ENCODE measurements around the gene IL20.

The IL20 gene

GRCh38 chr1:206829282-206829681 is 36.1 kb upstream of the IL20 start:
- H3K9me3 ChIP-seq (replicated peaks in 1 of 2; ENCODE audit: control insufficient read depth in 2 of 2, insufficient read depth in 1 of 2, low read depth in 1 of 2, low read length in 2 of 2): no peaks in the 10 kb centered on the region
- peaks cover 2 to 5% of the 10 kb centered on the region in 2 donors for H3K4me1 ChIP-seq (ENCODE audit: control insufficient read depth in 2 of 2, insufficient read depth in 1 of 2, low read depth in 1 of 2, low read length in 2 of 2)
- no peak overlapping the region for H2BK5ac ChIP-seq (ENCODE audit: low read length)
- no peak overlapping the region for H3K18ac ChIP-seq (ENCODE audit: low read length)
- H2AFZ ChIP-seq (ENCODE audit: low read length): no peak overlapping the region
- H4K91ac ChIP-seq (ENCODE audit: low read depth, low read length, poor library complexity): no peak overlapping the region
- H3K27ac ChIP-seq (replicated peaks; ENCODE audit: low read length): no peak overlapping the region
- no peak overlapping the region for H3K23ac ChIP-seq (ENCODE audit: low read depth, low read length, poor library complexity)
- no CpG with 5 or more reads among the region's 6 CpGs for WGBS, 2 donors (ENCODE audit: extremely low coverage in 2 of 2, insufficient read length in 2 of 2, insufficient replicate concordance in 1 of 2)
- no peak overlapping the region for H4K8ac ChIP-seq (ENCODE audit: low read depth, low read length)
- H2AK5ac ChIP-seq (ENCODE audit: low read depth, low read length): no peak overlapping the region
- no peaks in the 10 kb centered on the region for H3K36me3 ChIP-seq (replicated peaks in 1 of 2; ENCODE audit: control insufficient read depth in 2 of 2, insufficient read depth in 2 of 2, low read length in 2 of 2)
- no peak overlapping the region for H3K9ac ChIP-seq (ENCODE audit: low read depth, low read length, poor library complexity)
- H3K27me3 ChIP-seq (ENCODE audit: control insufficient read depth in 3 of 3, insufficient read depth in 3 of 3, low read depth in 1 of 3, low read length in 3 of 3): peaks cover 0 to 8% (median 0%) of the 10 kb centered on the region in 3 experiments
- no peak overlapping the region for H3K4me3 ChIP-seq (ENCODE audit: low read length in 2 of 2)
- no peaks in the 10 kb centered on the region for H3K79me1 ChIP-seq (ENCODE audit: low read depth, low read length)
- H3K4ac ChIP-seq (ENCODE audit: low read length): no peak overlapping the region
- no peak for DNase-seq (ENCODE audit: low spot score)
- H2BK12ac ChIP-seq (ENCODE audit: low read length): no peak overlapping the region
- H3K14ac ChIP-seq (ENCODE audit: low read length): no peak overlapping the region
- no peak overlapping the region for H2BK15ac ChIP-seq (ENCODE audit: low read length)
- no peak overlapping the region for H2BK120ac ChIP-seq (ENCODE audit: low read depth, low read length)
- H3K4me2 ChIP-seq (ENCODE audit: insufficient read depth, low read length, poor library complexity, severe bottlenecking): no peak overlapping the region

- Histone ChIP-seq H3K14ac (ENCODE audit: low read length) (no peak overlapping the region), H3K9me3 (replicated peaks in 1 of 2; ENCODE audit: control insufficient read depth in 2 of 2, insufficient read depth in 1 of 2, low read depth in 1 of 2, low read length in 2 of 2) (no peaks in the 10 kb centered on the region), H2BK12ac (ENCODE audit: low read length) (no peak overlapping the region), H4K91ac (ENCODE audit: low read depth, low read length, poor library complexity) (no peak overlapping the region), H3K4ac (ENCODE audit: low read length) (no peak overlapping the region), H3K9ac (ENCODE audit: low read depth, low read length, poor library complexity) (no peak overlapping the region), H3K36me3 (replicated peaks in 1 of 2; ENCODE audit: control insufficient read depth in 2 of 2, insufficient read depth in 2 of 2, low read length in 2 of 2) (no peaks in the 10 kb centered on the region), H3K4me2 (ENCODE audit: insufficient read depth, low read length, poor library complexity, severe bottlenecking) (no peak overlapping the region), H4K8ac (ENCODE audit: low read depth, low read length) (no peak overlapping the region), H3K23ac (ENCODE audit: low read depth, low read length, poor library complexity) (no peak overlapping the region), H3K4me1 (ENCODE audit: control insufficient read depth in 2 of 2, insufficient read depth in 1 of 2, low read depth in 1 of 2, low read length in 2 of 2) (peaks cover 2 to 5% of the 10 kb centered on the region in 2 donors), H2BK5ac (ENCODE audit: low read length) (no peak overlapping the region), H2AFZ (ENCODE audit: low read length) (no peak overlapping the region), H3K27me3 (ENCODE audit: control insufficient read depth in 3 of 3, insufficient read depth in 3 of 3, low read depth in 1 of 3, low read length in 3 of 3) (peaks cover 0 to 8% (median 0%) of the 10 kb centered on the region in 3 experiments), H3K4me3 (ENCODE audit: low read length in 2 of 2) (no peak overlapping the region), H2BK120ac (ENCODE audit: low read depth, low read length) (no peak overlapping the region), H3K79me1 (ENCODE audit: low read depth, low read length) (no peaks in the 10 kb centered on the region), H2AK5ac (ENCODE audit: low read depth, low read length) (no peak overlapping the region), H3K27ac (replicated peaks; ENCODE audit: low read length) (no peak overlapping the region), H3K18ac (ENCODE audit: low read length) (no peak overlapping the region), H2BK15ac (ENCODE audit: low read length) (no peak overlapping the region)
- WGBS, 2 donors (ENCODE audit: extremely low coverage in 2 of 2, insufficient read length in 2 of 2, insufficient replicate concordance in 1 of 2): no CpG with 5 or more reads among the region's 2 CpGs
- no peak for DNase-seq (ENCODE audit: low spot score)
Measured at GRCh38 chr1:206829875-206830274, 35.5 kb upstream of the IL20 start.

- Histone ChIP-seq H2AFZ (ENCODE audit: low read length) (no peak overlapping the region), H3K9me3 (replicated peaks in 1 of 2; ENCODE audit: control insufficient read depth in 2 of 2, insufficient read depth in 1 of 2, low read depth in 1 of 2, low read length in 2 of 2) (no peaks in the 10 kb centered on the region), H3K27ac (replicated peaks; ENCODE audit: low read length) (no peak overlapping the region), H3K14ac (ENCODE audit: low read length) (no peak overlapping the region), H3K27me3 (ENCODE audit: control insufficient read depth in 3 of 3, insufficient read depth in 3 of 3, low read depth in 1 of 3, low read length in 3 of 3) (peaks cover 0 to 15% (median 0%) of the 10 kb centered on the region in 3 experiments), H3K4me2 (ENCODE audit: insufficient read depth, low read length, poor library complexity, severe bottlenecking) (no peak overlapping the region), H2BK120ac (ENCODE audit: low read depth, low read length) (no peak overlapping the region), H3K4me1 (ENCODE audit: control insufficient read depth in 2 of 2, insufficient read depth in 1 of 2, low read depth in 1 of 2, low read length in 2 of 2) (peaks cover 1 to 3% of the 10 kb centered on the region in 2 donors), H4K91ac (ENCODE audit: low read depth, low read length, poor library complexity) (no peak overlapping the region), H2BK15ac (ENCODE audit: low read length) (no peak overlapping the region), H3K79me1 (ENCODE audit: low read depth, low read length) (no peaks in the 10 kb centered on the region), H3K9ac (ENCODE audit: low read depth, low read length, poor library complexity) (no peak overlapping the region), H2BK12ac (ENCODE audit: low read length) (no peak overlapping the region), H3K18ac (ENCODE audit: low read length) (no peak overlapping the region), H4K8ac (ENCODE audit: low read depth, low read length) (no peak overlapping the region), H3K4ac (ENCODE audit: low read length) (no peak overlapping the region), H3K4me3 (ENCODE audit: low read length in 2 of 2) (no peak overlapping the region), H2BK5ac (ENCODE audit: low read length) (no peak overlapping the region), H2AK5ac (ENCODE audit: low read depth, low read length) (no peak overlapping the region), H3K23ac (ENCODE audit: low read depth, low read length, poor library complexity) (no peak overlapping the region), H3K36me3 (replicated peaks in 1 of 2; ENCODE audit: control insufficient read depth in 2 of 2, insufficient read depth in 2 of 2, low read length in 2 of 2) (no peaks in the 10 kb centered on the region)
- DNase-seq (ENCODE audit: low spot score): no peak
- WGBS, 2 donors (ENCODE audit: extremely low coverage in 2 of 2, insufficient read length in 2 of 2, insufficient replicate concordance in 1 of 2): no CpG with 5 or more reads among the region's 4 CpGs
Measured at GRCh38 chr1:206831650-206832049, 33.8 kb upstream of the IL20 start.

GRCh38 chr1:206832352-206832880 is 33.0 kb upstream of the IL20 start:
- no peak overlapping the region for H4K8ac ChIP-seq (ENCODE audit: low read depth, low read length)
- no CpG with 5 or more reads among the region's 2 CpGs for WGBS, 2 donors (ENCODE audit: extremely low coverage in 2 of 2, insufficient read length in 2 of 2, insufficient replicate concordance in 1 of 2)

More at GRCh38 chr1:206832352-206832880, 33.0 kb upstream of the IL20 start:
- H3K23ac ChIP-seq (ENCODE audit: low read depth, low read length, poor library complexity): no peak overlapping the region
- H3K27me3 ChIP-seq (ENCODE audit: control insufficient read depth in 3 of 3, insufficient read depth in 3 of 3, low read depth in 1 of 3, low read length in 3 of 3): peaks cover 0 to 17% (median 0%) of the 10 kb centered on the region in 3 experiments
- H2AFZ ChIP-seq (ENCODE audit: low read length): no peak overlapping the region
- H3K79me1 ChIP-seq (ENCODE audit: low read depth, low read length): no peaks in the 10 kb centered on the region
- H3K14ac ChIP-seq (ENCODE audit: low read length): no peak overlapping the region
- H2BK120ac ChIP-seq (ENCODE audit: low read depth, low read length): no peak overlapping the region
- no peak overlapping the region for H3K4ac ChIP-seq (ENCODE audit: low read length)
- H3K9ac ChIP-seq (ENCODE audit: low read depth, low read length, poor library complexity): no peak overlapping the region
- DNase-seq (ENCODE audit: low spot score): no peak
- H2BK12ac ChIP-seq (ENCODE audit: low read length): no peak overlapping the region
- peaks cover 0 to 3% of the 10 kb centered on the region in 2 donors for H3K4me1 ChIP-seq (ENCODE audit: control insufficient read depth in 2 of 2, insufficient read depth in 1 of 2, low read depth in 1 of 2, low read length in 2 of 2)
- no peak overlapping the region for H4K91ac ChIP-seq (ENCODE audit: low read depth, low read length, poor library complexity)
- no peaks in the 10 kb centered on the region for H3K9me3 ChIP-seq (replicated peaks in 1 of 2; ENCODE audit: control insufficient read depth in 2 of 2, insufficient read depth in 1 of 2, low read depth in 1 of 2, low read length in 2 of 2)
- H3K4me3 ChIP-seq (ENCODE audit: low read length in 2 of 2): no peak overlapping the region
- no peak overlapping the region for H2BK15ac ChIP-seq (ENCODE audit: low read length)
- no peak overlapping the region for H3K4me2 ChIP-seq (ENCODE audit: insufficient read depth, low read length, poor library complexity, severe bottlenecking)
- H2AK5ac ChIP-seq (ENCODE audit: low read depth, low read length): no peak overlapping the region
- H3K27ac ChIP-seq (replicated peaks; ENCODE audit: low read length): no peak overlapping the region
- H3K18ac ChIP-seq (ENCODE audit: low read length): no peak overlapping the region
- H3K36me3 ChIP-seq (replicated peaks in 1 of 2; ENCODE audit: control insufficient read depth in 2 of 2, insufficient read depth in 2 of 2, low read length in 2 of 2): no peaks in the 10 kb centered on the region
- H2BK5ac ChIP-seq (ENCODE audit: low read length): no peak overlapping the region
